ENCODE results near the gene PTPRC.
A peak's percentile ranks its signal among the peaks of the same experiment; 100 is the strongest.

PTPRC gene

GRCh38 chr1:198763298-198763714 is 124.5 kb downstream of the PTPRC start:
- H3K4me1 ChIP-seq = no peaks in the 10 kb centered on the region
- H3K4me3 ChIP-seq = no peak overlapping the region
- in situ Hi-C loops (cut with MboI; ENCODE audit: low sequenced_read_pairs) = loop anchor here (25.0 kb wide), 2 partner anchors 699 to 799 kb away; no protein-coding TSS in a partner anchor
- no peaks in the 10 kb centered on the region for H3K36me3 ChIP-seq (replicated peaks)
- H3K27me3 ChIP-seq (ENCODE audit: low read depth) = no peaks in the 10 kb centered on the region
- H3K9me3 ChIP-seq = no peaks in the 10 kb centered on the region
- DNase-seq (ENCODE audit: low spot score in 2 of 2) = no peak

- no peak for DNase-seq (ENCODE audit: low spot score in 2 of 2)
- in situ Hi-C loops (cut with MboI; ENCODE audit: low sequenced_read_pairs) = loop anchor here (5.0 to 25.0 kb wide), 3 partner anchors 478 to 798 kb away; no protein-coding TSS in a partner anchor
- Histone ChIP-seq H3K4me1 (no peaks in the 10 kb centered on the region), H3K4me3 (no peak overlapping the region), H3K9me3 (no peaks in the 10 kb centered on the region), H3K27me3 (ENCODE audit: low read depth) (no peaks in the 10 kb centered on the region), H3K36me3 (replicated peaks) (no peaks in the 10 kb centered on the region)
These were observed 125.9 kb downstream of the PTPRC start for GRCh38 chr1:198764748-198765147.

- in situ Hi-C loops (cut with MboI; ENCODE audit: low sequenced_read_pairs) = loop anchor here (5.0 to 25.0 kb wide), 3 partner anchors 477 to 797 kb away; no protein-coding TSS in a partner anchor
- DNase-seq (ENCODE audit: low spot score in 2 of 2) = no peak
- H3K36me3 ChIP-seq (replicated peaks) = no peaks in the 10 kb centered on the region
These were observed 126.6 kb downstream of the PTPRC start for GRCh38 chr1:198765416-198765815.

GRCh38 chr1:198771563-198772153 is 132.8 kb downstream of the PTPRC start:
- DNase-seq (ENCODE audit: low spot score in 2 of 2) = peak; percentile 50 to 59
- Histone ChIP-seq H3K36me3 (replicated peaks) (no peaks in the 10 kb centered on the region), H3K4me3 (no peak overlapping the region), H3K4me1 (no peaks in the 10 kb centered on the region), H3K9me3 (no peaks in the 10 kb centered on the region), H3K27me3 (ENCODE audit: low read depth) (no peaks in the 10 kb centered on the region; the same call in 1 of the 2 replicates)
- in situ Hi-C loops (cut with MboI; ENCODE audit: low sequenced_read_pairs) = loop anchor here (25.0 kb wide), 2 partner anchors 691 to 791 kb away; no protein-coding TSS in a partner anchor

More at GRCh38 chr1:198765416-198765815, 126.6 kb downstream of the PTPRC start:
- no peaks in the 10 kb centered on the region for H3K9me3 ChIP-seq
- no peak overlapping the region for H3K4me3 ChIP-seq
- H3K4me1 ChIP-seq = no peaks in the 10 kb centered on the region
- no peaks in the 10 kb centered on the region for H3K27me3 ChIP-seq (ENCODE audit: low read depth)

GRCh38 chr1:198772626-198773025 is 133.8 kb downstream of the PTPRC start:
- Histone ChIP-seq H3K4me3 (no peak overlapping the region), H3K27me3 (ENCODE audit: low read depth) (no peaks in the 10 kb centered on the region; the same call in 1 of the 2 replicates), H3K4me1 (no peaks in the 10 kb centered on the region), H3K36me3 (replicated peaks) (no peaks in the 10 kb centered on the region), H3K9me3 (no peaks in the 10 kb centered on the region)
- in situ Hi-C loops (cut with MboI; ENCODE audit: low sequenced_read_pairs) = loop anchor here (25.0 kb wide), 2 partner anchors 690 to 790 kb away; no protein-coding TSS in a partner anchor
- no peak for DNase-seq (ENCODE audit: low spot score in 2 of 2)

- no peaks in the 10 kb centered on the region for H3K36me3 ChIP-seq (replicated peaks)
- DNase-seq (ENCODE audit: low spot score in 2 of 2) = no peak
- H3K4me3 ChIP-seq = no peak overlapping the region
- H3K27me3 ChIP-seq (ENCODE audit: low read depth) = no peaks in the 10 kb centered on the region; the same call in 1 of the 2 replicates
- no peaks in the 10 kb centered on the region for H3K4me1 ChIP-seq
- in situ Hi-C loops (cut with MboI; ENCODE audit: low sequenced_read_pairs) = loop anchor here (25.0 kb wide), 2 partner anchors 689 to 789 kb away; no protein-coding TSS in a partner anchor
- no peaks in the 10 kb centered on the region for H3K9me3 ChIP-seq
These were observed 134.2 kb downstream of the PTPRC start for GRCh38 chr1:198773030-198773429.

- Histone ChIP-seq H3K4me1 (no peaks in the 10 kb centered on the region), H3K27me3 (ENCODE audit: low read depth) (no peaks in the 10 kb centered on the region; the same call in 1 of the 2 replicates), H3K4me3 (no peak overlapping the region), H3K9me3 (no peaks in the 10 kb centered on the region), H3K36me3 (replicated peaks) (no peaks in the 10 kb centered on the region)
- no peak for DNase-seq (ENCODE audit: low spot score in 2 of 2)
- in situ Hi-C loops (cut with MboI; ENCODE audit: low sequenced_read_pairs) = loop anchor here (25.0 kb wide), 2 partner anchors 689 to 789 kb away; no protein-coding TSS in a partner anchor
These were observed 134.7 kb downstream of the PTPRC start for GRCh38 chr1:198773523-198773922.

GRCh38 chr1:198774421-198774820 is 135.6 kb downstream of the PTPRC start:
- Histone ChIP-seq H3K9me3 (no peaks in the 10 kb centered on the region), H3K4me1 (no peaks in the 10 kb centered on the region), H3K27me3 (ENCODE audit: low read depth) (no peaks in the 10 kb centered on the region; the same call in 1 of the 2 replicates), H3K36me3 (replicated peaks) (no peaks in the 10 kb centered on the region), H3K4me3 (no peak overlapping the region)
- in situ Hi-C loops (cut with MboI; ENCODE audit: low sequenced_read_pairs) = loop anchor here (25.0 kb wide), 2 partner anchors 688 to 788 kb away; no protein-coding TSS in a partner anchor
- DNase-seq (ENCODE audit: low spot score in 2 of 2) = no peak

DNA sequence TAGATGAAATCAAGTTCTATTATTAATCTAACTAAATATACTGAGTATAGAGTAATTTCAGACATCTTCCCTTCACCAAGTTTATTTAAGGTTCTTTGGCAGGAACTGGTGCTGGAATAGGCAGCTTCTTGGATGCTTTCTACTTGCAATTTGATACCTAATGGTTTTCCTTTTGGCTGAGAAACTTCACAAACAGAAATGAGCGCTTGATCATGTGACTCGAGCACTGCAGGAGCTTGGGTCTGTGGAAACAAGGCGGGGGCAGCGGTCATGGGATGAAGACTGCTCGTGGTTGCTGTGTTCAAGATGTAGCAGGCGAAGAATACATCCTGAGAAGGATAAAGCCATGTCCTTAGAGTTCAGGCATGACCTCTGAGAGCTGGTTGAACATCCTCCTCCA is 136.8 kb downstream of the PTPRC start:
- Histone ChIP-seq H3K9me3 (no peaks in the 10 kb centered on the region), H3K4me3 (no peak overlapping the region), H3K36me3 (replicated peaks) (no peaks in the 10 kb centered on the region), H3K27me3 (ENCODE audit: low read depth) (no peaks in the 10 kb centered on the region; the same call in 1 of the 2 replicates), H3K4me1 (no peaks in the 10 kb centered on the region)
- DNase-seq (ENCODE audit: low spot score in 2 of 2) = no peak
- in situ Hi-C loops (cut with MboI; ENCODE audit: low sequenced_read_pairs) = no loop called here

- no peak overlapping the region for H3K4me3 ChIP-seq
- no peaks in the 10 kb centered on the region for H3K4me1 ChIP-seq
- no peaks in the 10 kb centered on the region for H3K27me3 ChIP-seq (ENCODE audit: low read depth)
- DNase-seq (ENCODE audit: low spot score in 2 of 2) = no peak
- in situ Hi-C loops (cut with MboI; ENCODE audit: low sequenced_read_pairs) = no loop called here
- no peaks in the 10 kb centered on the region for H3K36me3 ChIP-seq (replicated peaks)
- no peaks in the 10 kb centered on the region for H3K9me3 ChIP-seq
These were observed 137.8 kb downstream of the PTPRC start for GRCh38 chr1:198776602-198777029.

GRCh38 chr1:198778049-198778448 is 139.2 kb downstream of the PTPRC start:
- no peaks in the 10 kb centered on the region for H3K4me1 ChIP-seq
- no peaks in the 10 kb centered on the region for H3K36me3 ChIP-seq (replicated peaks)
- in situ Hi-C loops (cut with MboI; ENCODE audit: low sequenced_read_pairs) = no loop called here
- no peaks in the 10 kb centered on the region for H3K9me3 ChIP-seq
- DNase-seq (ENCODE audit: low spot score in 2 of 2) = no peak
- no peaks in the 10 kb centered on the region for H3K27me3 ChIP-seq (ENCODE audit: low read depth)
- H3K4me3 ChIP-seq = no peak overlapping the region

GRCh38 chr1:198780376-198780775 is 141.5 kb downstream of the PTPRC start:
- in situ Hi-C loops (cut with MboI; ENCODE audit: low sequenced_read_pairs) = no loop called here
- Histone ChIP-seq H3K4me3 (no peak overlapping the region), H3K4me1 (no peaks in the 10 kb centered on the region)

GRCh38 chr1:198788561-198789064 is 149.8 kb downstream of the PTPRC start:
- Histone ChIP-seq H3K27me3 (ENCODE audit: low read depth) (no peaks in the 10 kb centered on the region), H3K4me3 (no peak overlapping the region), H3K9me3 (no peaks in the 10 kb centered on the region), H3K36me3 (replicated peaks) (no peaks in the 10 kb centered on the region), H3K4me1 (peaks cover 13% of the 10 kb centered on the region)
- DNase-seq (ENCODE audit: low spot score in 2 of 2) = peak; percentile 41 to 67
- in situ Hi-C loops (cut with MboI; ENCODE audit: low sequenced_read_pairs) = no loop called here

More at GRCh38 chr1:198780376-198780775, 141.5 kb downstream of the PTPRC start:
- no peaks in the 10 kb centered on the region for H3K9me3 ChIP-seq
- DNase-seq (ENCODE audit: low spot score in 2 of 2) = no peak
- H3K36me3 ChIP-seq (replicated peaks) = no peaks in the 10 kb centered on the region
- H3K27me3 ChIP-seq (ENCODE audit: low read depth) = no peaks in the 10 kb centered on the region

GRCh38 chr1:198793714-198794113 is 154.9 kb downstream of the PTPRC start:
- DNase-seq (ENCODE audit: low spot score in 2 of 2) = no peak
- Histone ChIP-seq H3K4me1 (peaks cover 11% of the 10 kb centered on the region), H3K27me3 (ENCODE audit: low read depth) (no peaks in the 10 kb centered on the region), H3K36me3 (replicated peaks) (no peaks in the 10 kb centered on the region), H3K9me3 (0 out of 2 replicates have a peak, but pooled peaks cover 6% of the 10 kb centered on the region), H3K4me3 (no peak overlapping the region)
- in situ Hi-C loops (cut with MboI; ENCODE audit: low sequenced_read_pairs) = no loop called here
